Activated CD4-positive, alpha-beta T cell treated with anti-CD3 and anti-CD28 coated beads, Interleukin-2, amount 10 ng/mL, durations not matched to agents 24 days and 14 days (primary cell): ENCODE data around the gene TNIP1. TPM values are rescaled to one million over a fixed set of nuclear protein-coding genes. Genes with fewer than 3 reads are reported as not detected.

ENCODE experiments used
- DNase-seq: peaks from one replicate; pipeline ENCODE4 v3.0.0; 2022
- H3K27ac Mint-ChIP-seq: one replicate; pipeline ENCODE4 v1.8.0; 2022; ENCODE audit warnings: mild to moderate bottlenecking, mixed read lengths
- H3K27me3 Mint-ChIP-seq: one replicate; pipeline ENCODE4 v1.8.0; 2022; ENCODE audit warnings: mixed read lengths
- H3K36me3 Mint-ChIP-seq: one replicate; pipeline ENCODE4 v1.8.0; 2022; ENCODE audit warnings: low read depth, mild to moderate bottlenecking, mixed read lengths
- H3K4me1 Mint-ChIP-seq: one replicate; pipeline ENCODE4 v1.8.0; 2021; ENCODE audit warnings: mixed read lengths
- H3K4me3 Mint-ChIP-seq: one replicate; pipeline ENCODE4 v1.8.0; 2022; ENCODE audit warnings: mild to moderate bottlenecking, moderate library complexity, mixed read lengths
- H3K9me3 Mint-ChIP-seq: one replicate; pipeline ENCODE4 v1.8.0; 2021; ENCODE audit warnings: mixed read lengths
- intact Hi-C: fragments of 100-400 bp; cut with micrococcal nuclease; formaldehyde crosslinking; loops from one replicate; pipeline ENCODE4 v1.15.1; 2023
- total RNA-seq: library from RNA; stranded (reverse); gene quantifications from 2 replicates; pipeline ENCODE4 v1.2.3, GENCODE V29; 2022

The TNIP1 gene
- total RNA-seq, 1 donor from 2014 or later: 345 TPM

DNA sequence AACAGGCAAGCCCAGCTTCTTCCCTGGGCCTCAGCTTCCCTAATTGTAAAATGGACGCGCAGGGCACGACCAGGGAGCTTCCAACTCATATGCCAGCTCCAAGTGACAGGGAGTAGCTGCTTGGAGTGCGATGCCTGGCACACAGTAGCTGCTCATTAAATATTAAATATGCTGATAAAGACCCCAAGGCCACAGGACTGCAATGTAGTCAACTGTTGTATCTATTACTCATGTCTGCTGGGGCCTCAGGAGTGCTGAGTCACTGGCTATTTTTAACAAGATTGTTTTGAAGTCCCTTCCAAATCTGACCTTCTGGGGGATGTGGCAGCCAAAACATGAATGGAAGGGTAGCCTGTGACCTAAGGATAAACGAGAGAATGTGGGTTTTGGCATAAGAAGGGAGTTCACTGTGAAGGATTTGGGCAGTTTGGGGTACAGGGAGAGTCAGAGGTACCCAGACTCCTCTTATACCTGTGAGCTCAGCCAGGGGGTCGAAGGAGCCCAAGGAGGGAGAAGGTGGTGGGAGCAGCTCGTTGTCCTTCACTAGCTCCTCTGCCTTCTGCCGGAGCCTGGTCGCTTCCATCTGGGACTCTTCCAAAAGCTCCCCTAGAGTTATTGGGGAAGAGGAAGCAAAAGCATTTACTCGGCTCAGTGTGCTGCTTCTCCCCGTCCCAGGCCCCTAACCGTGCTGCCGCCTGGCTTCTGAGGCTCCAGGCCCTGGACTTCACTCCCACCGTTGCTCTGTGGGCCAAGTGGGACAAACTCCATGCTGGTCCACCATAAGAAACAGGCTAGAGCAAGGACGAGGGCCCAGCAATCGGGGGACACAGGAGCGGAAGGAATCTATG is 17.5 kb downstream of the TNIP1 start:
- DNase-seq: no peak
- peaks cover 84% of the 10 kb centered on the region for H3K36me3 Mint-ChIP-seq
- H3K27me3 Mint-ChIP-seq: no peaks in the 10 kb centered on the region
- no peaks in the 10 kb centered on the region for H3K9me3 Mint-ChIP-seq
- intact Hi-C loops: no loop called here
- peaks cover 77% of the 10 kb centered on the region for H3K4me1 Mint-ChIP-seq
- peak overlapping the region; percentile 88 for H3K27ac Mint-ChIP-seq
- H3K4me3 Mint-ChIP-seq: peak overlapping the region; percentile 31

DNA sequence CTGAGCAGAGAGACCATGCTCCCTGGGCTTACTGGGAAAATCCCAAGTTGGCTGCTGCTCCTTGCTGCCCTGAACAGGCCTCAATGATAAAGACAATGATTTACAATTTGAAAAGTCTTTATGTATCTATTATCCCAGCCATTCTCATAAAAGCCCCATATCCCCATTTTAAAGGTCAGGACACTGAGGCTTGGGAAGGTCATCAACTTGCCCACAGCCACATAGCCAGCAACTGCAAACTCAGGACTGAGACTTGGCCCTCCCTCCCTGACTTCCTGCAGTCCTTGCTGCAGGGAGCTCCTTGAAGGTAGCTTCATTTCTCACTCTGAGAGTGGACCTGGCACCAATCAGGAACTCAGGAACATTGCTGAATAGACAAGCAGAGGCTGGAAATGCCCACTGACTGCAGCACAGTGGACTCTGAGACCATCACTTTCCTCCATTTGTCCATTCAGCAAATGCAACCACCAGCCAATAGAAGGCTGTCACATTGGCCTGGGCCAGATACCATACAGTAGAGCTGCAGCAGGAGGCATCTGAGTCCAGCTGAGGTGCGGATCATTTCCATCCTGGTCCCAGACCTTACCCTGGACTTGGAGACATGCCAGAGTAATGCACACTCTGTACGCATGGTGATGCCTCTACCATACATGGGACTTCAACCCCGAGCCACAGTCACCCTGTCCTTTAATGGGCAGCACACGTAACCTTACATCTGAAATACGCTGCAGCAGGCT is 18.3 kb downstream of the TNIP1 start:
- H3K27ac Mint-ChIP-seq: peak overlapping the region; percentile 88
- intact Hi-C loops: no loop called here
- H3K4me1 Mint-ChIP-seq: peaks cover 71% of the 10 kb centered on the region
- H3K27me3 Mint-ChIP-seq: no peaks in the 10 kb centered on the region
- no peak overlapping the region for H3K4me3 Mint-ChIP-seq
- peaks cover 79% of the 10 kb centered on the region for H3K36me3 Mint-ChIP-seq
- no peaks in the 10 kb centered on the region for H3K9me3 Mint-ChIP-seq
- DNase-seq: no peak

DNA sequence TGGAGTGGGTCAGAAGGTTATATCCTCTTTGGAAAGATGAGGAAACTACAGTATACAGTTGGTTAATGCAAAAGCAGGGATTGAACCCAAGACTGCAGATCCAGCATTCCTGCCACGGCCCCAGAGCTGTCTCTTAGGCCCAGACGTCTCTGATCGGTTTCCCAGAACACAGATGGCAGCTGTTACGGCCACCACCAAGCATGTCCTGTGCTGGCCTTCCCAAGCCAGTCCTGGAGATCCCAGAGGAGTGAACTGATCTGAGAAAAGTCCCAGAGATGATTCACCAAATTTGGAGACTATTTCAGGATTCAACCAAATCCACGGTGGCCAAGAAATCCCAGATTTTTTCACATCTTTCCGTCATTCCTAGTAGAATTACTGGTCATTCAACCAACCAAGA is 20.1 kb downstream of the TNIP1 start:
- intact Hi-C loops: no loop called here

DNA sequence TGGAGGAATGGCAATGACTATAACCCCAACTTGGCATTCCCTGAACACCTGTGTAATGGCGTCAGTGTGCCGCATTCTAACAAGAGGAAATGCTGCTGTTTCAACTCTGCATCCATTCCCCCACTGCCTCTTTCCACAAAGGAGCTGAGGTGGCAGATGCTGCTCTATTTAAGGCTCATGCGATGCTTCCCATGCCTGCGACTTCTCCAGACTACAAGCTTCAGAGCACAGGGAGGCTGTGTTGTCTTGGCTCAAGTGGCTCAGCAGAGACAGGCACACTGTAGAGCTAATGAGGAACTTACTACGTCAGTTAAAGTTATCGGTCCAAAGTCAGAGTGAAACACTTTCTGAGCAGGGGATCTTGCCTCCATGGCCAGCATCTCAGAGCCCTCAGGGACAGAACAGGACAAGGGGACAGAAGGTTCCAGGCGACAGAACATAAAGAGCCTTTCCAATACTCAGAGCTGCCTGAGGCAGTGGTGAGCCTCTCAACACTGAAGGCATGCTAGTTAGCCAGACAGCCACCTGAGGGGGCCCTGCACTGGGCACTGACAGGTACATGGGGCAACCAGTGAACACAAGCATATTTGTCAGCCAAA is 21.8 kb downstream of the TNIP1 start:
- peak; percentile 68 for DNase-seq
- H3K4me3 Mint-ChIP-seq: peak overlapping the region; percentile 63
- H3K9me3 Mint-ChIP-seq: no peaks in the 10 kb centered on the region
- H3K4me1 Mint-ChIP-seq: peaks cover 47% of the 10 kb centered on the region
- intact Hi-C loops: no loop called here
- H3K27me3 Mint-ChIP-seq: no peaks in the 10 kb centered on the region
- H3K36me3 Mint-ChIP-seq: peaks cover 77% of the 10 kb centered on the region
- H3K27ac Mint-ChIP-seq: peak overlapping the region; percentile 91

More for the DNA sequence above, 20.1 kb downstream of the TNIP1 start:
- H3K27ac Mint-ChIP-seq: peak overlapping the region; percentile 91
- peaks cover 57% of the 10 kb centered on the region for H3K4me1 Mint-ChIP-seq
- H3K4me3 Mint-ChIP-seq: no peak overlapping the region
- DNase-seq: no peak
- no peaks in the 10 kb centered on the region for H3K27me3 Mint-ChIP-seq
- no peaks in the 10 kb centered on the region for H3K9me3 Mint-ChIP-seq
- peaks cover 72% of the 10 kb centered on the region for H3K36me3 Mint-ChIP-seq

DNA sequence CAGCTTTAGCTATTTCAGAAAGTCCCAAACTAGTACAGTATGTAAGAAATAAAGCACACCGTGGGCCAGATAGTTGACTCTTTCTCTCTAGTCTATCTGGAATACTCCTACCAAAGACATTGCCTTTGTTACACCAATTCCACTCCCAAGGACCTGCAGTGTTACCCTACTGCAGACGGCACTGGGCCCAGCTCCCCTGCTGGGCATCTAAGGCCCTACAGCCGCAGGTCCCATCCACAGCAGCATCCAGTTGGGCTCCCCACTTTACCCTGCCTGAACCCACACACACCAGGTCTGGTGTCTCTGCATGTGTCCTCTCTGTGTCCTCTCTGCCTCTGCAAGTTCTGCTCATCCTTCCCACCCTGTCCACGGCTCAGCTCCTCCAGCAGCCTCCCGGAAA is 22.5 kb downstream of the TNIP1 start:
- intact Hi-C loops: no loop called here
- Mint-ChIP-seq H3K27me3 (no peaks in the 10 kb centered on the region), H3K4me3 (no peak overlapping the region), H3K4me1 (peaks cover 43% of the 10 kb centered on the region), H3K27ac (peak overlapping the region; percentile 51), H3K36me3 (peaks cover 74% of the 10 kb centered on the region), H3K9me3 (no peaks in the 10 kb centered on the region)
- no peak for DNase-seq

DNA sequence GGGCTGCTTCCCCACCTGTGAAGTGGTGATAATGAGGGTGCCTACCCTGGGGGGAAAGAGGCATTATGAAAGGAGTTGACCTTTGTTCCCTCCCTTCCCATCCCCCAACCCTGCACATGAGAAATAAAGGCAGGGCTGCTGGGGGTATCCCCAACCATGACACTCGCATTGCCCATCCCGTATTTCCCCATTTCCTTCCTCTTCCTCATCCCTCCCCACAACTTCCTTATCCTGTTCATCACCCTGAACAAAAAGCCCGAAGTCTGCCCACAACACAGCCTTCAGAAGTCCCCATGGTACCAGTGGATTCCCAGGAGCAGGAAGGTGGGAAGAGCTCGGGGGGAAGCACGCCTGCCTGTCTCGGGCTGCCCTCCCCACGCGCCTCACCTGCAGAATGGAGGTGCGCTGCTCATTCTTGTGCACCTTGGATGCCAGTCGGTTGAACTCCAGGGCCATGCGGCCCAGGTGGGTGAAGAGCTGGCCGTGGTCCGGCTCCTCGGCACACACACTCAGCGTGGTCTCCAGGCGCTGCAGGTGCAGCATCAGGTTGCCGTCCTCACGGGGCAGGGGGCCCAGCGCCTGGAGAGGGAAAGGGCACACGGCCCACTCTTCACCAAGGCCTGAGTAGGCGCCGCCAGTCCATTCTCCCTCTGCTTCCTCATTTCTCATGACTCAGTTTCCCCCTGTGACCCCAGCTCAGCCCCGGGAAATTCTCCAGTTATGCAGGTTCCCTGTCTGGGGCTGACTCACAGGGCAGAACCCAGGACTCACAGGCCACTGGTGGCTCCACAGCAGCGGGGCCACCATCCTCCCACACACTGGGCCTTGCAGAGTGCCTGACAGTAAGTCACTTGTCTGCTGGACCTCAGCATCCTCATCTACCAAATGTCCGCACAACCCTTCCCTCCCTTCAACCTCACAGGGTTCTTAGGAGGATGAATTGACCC is 24.2 kb downstream of the TNIP1 start:
- H3K27me3 Mint-ChIP-seq: no peaks in the 10 kb centered on the region
- no peaks in the 10 kb centered on the region for H3K9me3 Mint-ChIP-seq
- H3K27ac Mint-ChIP-seq: peak overlapping the region; percentile 62
- intact Hi-C loops: no loop called here
- peaks cover 39% of the 10 kb centered on the region for H3K4me1 Mint-ChIP-seq
- no peak overlapping the region for H3K4me3 Mint-ChIP-seq
- peaks cover 68% of the 10 kb centered on the region for H3K36me3 Mint-ChIP-seq
- no peak for DNase-seq

DNA sequence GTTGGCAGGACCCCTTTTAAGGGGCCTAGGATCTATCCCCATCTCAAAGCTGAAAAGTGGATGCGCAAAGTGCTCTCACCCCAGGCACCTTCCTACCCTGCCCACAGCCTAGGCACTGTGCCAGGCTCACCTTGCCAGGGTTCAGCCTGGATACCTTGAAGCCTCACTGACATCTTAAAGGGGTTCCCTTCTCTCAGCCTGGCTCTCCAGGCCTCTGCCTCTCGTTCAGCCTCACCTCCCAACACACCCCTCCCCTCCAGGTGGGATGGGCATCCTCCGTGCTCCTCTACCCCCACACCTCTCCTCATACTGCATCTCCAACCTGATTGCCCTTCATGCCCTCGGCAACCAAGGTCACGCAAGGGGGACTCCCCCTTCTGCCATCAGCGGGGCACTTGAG is 25.5 kb downstream of the TNIP1 start:
- intact Hi-C loops: no loop called here
- H3K9me3 Mint-ChIP-seq: no peaks in the 10 kb centered on the region
- DNase-seq: no peak
- H3K4me1 Mint-ChIP-seq: peaks cover 31% of the 10 kb centered on the region
- H3K36me3 Mint-ChIP-seq: peaks cover 68% of the 10 kb centered on the region
- no peaks in the 10 kb centered on the region for H3K27me3 Mint-ChIP-seq
- no peak overlapping the region for H3K4me3 Mint-ChIP-seq
- peak overlapping the region; percentile 52 for H3K27ac Mint-ChIP-seq

DNA sequence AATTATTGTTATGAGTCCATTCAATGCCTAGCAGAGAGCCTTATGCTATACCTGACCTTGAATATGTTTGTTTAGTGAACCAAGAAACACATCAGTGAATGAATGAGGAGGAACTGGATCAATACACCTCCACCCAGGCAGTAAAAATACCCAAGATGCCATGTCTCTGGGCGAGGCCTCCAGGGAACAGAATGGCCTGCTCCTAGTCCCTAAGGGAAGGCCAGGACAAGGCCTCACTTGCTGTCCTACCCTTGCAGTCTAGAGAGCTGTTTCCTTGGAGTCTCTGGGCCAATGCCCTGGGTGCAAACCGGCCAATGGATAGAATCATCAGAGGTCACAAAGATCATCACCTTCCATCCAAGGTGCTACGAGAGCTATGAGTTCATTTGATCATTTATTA is 26.1 kb downstream of the TNIP1 start:
- intact Hi-C loops: no loop called here
- H3K9me3 Mint-ChIP-seq: no peaks in the 10 kb centered on the region
- no peak overlapping the region for H3K27ac Mint-ChIP-seq
- H3K4me3 Mint-ChIP-seq: no peak overlapping the region
- H3K27me3 Mint-ChIP-seq: no peaks in the 10 kb centered on the region
- peaks cover 69% of the 10 kb centered on the region for H3K36me3 Mint-ChIP-seq
- no peak for DNase-seq
- peaks cover 25% of the 10 kb centered on the region for H3K4me1 Mint-ChIP-seq

DNA sequence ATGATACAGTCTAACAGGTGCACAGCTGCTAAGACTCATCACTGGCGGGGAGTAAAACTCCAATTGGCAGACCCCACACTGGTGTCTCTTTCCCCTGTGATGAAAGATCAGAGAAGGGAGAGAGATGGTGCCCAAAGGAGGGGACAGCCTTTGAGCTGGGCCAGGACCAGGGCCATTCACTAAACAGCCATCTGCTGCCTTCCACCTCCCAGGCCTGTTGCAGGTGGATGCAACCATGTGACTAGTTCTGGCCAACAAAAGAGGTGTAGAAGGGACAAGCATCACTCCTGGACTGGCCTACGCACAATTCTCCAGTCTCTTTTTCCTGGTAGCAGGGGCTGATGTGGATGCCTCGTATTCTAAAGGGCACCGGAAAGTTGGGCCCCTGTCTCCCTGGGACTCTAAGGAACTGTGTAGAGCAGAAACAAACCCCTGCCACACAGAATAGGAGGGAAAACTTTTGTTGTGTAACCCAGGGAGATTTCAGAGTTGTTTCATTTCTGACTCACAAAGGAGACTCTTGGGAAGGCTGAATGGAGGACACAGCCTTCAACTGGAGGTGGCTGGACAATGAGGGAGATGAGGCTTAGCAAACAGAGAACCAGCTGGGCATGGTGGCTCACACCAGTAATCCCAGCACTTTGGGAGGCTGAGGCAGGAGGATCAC is 26.9 kb downstream of the TNIP1 start:
- Mint-ChIP-seq H3K36me3 (peaks cover 66% of the 10 kb centered on the region), H3K4me3 (no peak overlapping the region), H3K27me3 (no peaks in the 10 kb centered on the region), H3K27ac (peak overlapping the region; percentile 62), H3K9me3 (no peaks in the 10 kb centered on the region), H3K4me1 (peaks cover 17% of the 10 kb centered on the region)
- no peak for DNase-seq
- intact Hi-C loops: no loop called here

DNA sequence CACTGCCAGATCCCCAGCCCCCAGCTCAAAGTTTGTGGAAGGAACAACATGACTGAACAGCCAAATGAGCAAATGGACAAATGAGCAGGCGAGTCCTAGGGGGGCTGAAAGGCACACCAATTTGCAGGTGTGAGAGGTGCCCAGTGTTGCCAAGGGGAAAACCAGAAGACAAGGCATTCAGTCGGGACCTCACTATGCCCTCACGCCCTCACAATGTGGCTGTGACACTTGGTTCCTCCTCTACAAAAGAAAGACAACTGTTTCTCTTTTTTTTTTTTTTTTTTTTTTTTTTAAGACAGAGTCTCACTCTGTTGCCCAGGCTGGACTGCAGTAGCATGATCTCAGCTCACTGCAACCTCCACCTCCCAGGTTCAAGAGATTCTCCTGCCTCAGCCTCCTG is 28.0 kb downstream of the TNIP1 start:
- peak overlapping the region; percentile 59 for H3K27ac Mint-ChIP-seq
- no peaks in the 10 kb centered on the region for H3K9me3 Mint-ChIP-seq
- no peak overlapping the region for H3K4me3 Mint-ChIP-seq
- DNase-seq: no peak
- intact Hi-C loops: no loop called here
- H3K4me1 Mint-ChIP-seq: peaks cover 12% of the 10 kb centered on the region
- no peaks in the 10 kb centered on the region for H3K27me3 Mint-ChIP-seq
- H3K36me3 Mint-ChIP-seq: peaks cover 67% of the 10 kb centered on the region

DNA sequence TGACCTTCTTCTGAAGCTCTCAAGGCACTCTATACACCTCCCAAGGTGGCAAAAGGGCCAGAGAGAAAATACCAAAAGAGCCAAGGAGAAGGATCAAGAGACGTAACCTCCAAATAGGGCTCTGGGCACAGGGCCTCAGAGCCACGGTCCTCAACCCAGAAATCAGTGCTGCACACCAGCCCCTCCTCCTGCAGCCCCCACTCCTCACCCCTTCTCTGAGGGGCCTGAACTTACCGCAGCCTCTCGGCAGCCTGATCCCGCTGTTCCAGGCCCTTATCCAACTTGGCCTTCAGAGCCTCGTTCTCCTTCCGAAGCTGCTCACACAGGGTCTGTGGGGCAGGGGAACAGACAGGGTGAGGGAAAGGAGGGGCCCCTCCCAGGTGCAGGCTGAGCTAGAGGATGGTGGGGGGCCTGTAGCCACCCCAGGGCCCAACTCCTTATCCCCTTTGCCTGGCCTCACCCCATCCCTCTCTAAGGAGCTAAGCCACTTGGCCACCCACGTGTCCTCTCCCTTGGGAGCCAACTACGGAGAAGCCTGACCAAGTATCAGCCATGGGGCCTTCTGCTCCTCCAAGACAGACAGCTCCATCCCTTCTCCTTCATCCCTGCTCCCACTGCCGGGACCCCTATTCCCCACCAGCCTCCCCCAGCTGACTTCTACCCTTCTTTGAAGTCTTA is 28.8 kb downstream of the TNIP1 start:
- H3K36me3 Mint-ChIP-seq: peaks cover 68% of the 10 kb centered on the region
- H3K27me3 Mint-ChIP-seq: no peaks in the 10 kb centered on the region
- peaks cover 9% of the 10 kb centered on the region for H3K4me1 Mint-ChIP-seq
- H3K9me3 Mint-ChIP-seq: no peaks in the 10 kb centered on the region
- no peak overlapping the region for H3K4me3 Mint-ChIP-seq
- no peak for DNase-seq
- peak overlapping the region; percentile 46 for H3K27ac Mint-ChIP-seq
- intact Hi-C loops: loop anchor here (1.0 to 2.0 kb wide), 3 partner anchors 35 to 113 kb away; no protein-coding TSS in a partner anchor

DNA sequence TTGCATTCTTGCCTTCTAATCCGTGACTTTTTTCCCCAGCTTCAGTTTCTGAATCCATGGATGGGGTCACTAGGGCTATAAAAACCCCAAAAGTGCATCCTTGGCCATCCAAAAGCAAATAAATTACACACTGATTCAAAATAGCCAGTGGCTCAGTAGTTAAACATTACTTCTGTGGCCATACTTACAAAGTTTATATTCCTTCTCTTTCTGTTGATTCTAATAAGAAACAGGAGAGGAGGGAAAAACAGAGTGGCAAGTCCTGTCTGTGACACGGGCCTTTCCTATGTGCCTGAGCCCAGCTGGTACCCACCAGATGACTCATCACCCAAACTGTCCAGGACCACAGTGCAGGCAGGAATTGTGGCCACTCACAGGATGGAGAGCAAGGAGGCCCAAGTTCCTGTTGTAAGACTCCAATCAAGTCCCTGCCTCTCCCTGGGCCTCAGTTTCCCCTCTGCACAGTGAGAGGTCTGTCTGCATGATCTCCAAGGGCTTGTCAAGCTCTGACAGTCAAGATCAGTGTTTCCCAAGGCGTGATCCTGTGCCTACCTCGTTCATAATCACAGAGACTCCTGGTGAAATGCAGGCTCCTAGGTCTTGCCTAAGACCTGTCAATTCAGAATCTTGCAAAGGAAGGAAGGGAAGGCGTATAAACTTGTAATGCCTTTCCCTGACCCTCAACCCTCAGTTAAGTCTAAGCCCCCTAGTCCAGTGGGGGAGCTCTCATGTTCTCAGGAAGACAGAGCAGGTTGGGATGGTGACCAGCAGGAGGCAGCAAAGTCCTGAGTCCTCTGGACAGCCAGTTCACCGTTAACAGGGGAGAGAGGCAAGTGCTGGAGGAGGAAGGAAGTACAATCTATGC is 29.5 kb downstream of the TNIP1 start:
- DNase-seq: peak; percentile 89
- Mint-ChIP-seq H3K4me1 (peaks cover 9% of the 10 kb centered on the region), H3K36me3 (peaks cover 71% of the 10 kb centered on the region), H3K27ac (peak overlapping the region; percentile 46), H3K4me3 (no peak overlapping the region), H3K27me3 (no peaks in the 10 kb centered on the region), H3K9me3 (no peaks in the 10 kb centered on the region)
- intact Hi-C loops: loop anchor here (1.0 to 2.0 kb wide), 3 partner anchors 36 to 114 kb away; no protein-coding TSS in a partner anchor
